Calu3 (cell line): Measurements from ENCODE around the gene ITFG2. TPM values are rescaled to one million over a fixed set of nuclear protein-coding genes. Genes with fewer than 3 reads are reported as not detected.

ENCODE experiments used
- BruUV-seq: library from RNA; stranded (reverse); fragments of 400-500 nt; replicated peaks from 2 replicates; lab custom pipeline; 2021; lab: Mats Ljungman, UMichigan
- CTCF ChIA-PET: fragments of 300-600 bp; sonication (Branson Sonifier 250); formaldehyde crosslinking; loops from one replicate; lab custom pipeline; 2022; ENCODE audit warnings: antibody characterized with exemption; lab: Charles Lee
- DNase-seq: peaks from one replicate; pipeline ENCODE4 v3.0.0; 2022
- H3K27ac Mint-ChIP-seq: one replicate; pipeline ENCODE4 v1.8.0; 2022; ENCODE audit warnings: mixed read lengths; ENCODE audit not compliant: unreplicated experiment
- H3K27me3 Mint-ChIP-seq: one replicate; pipeline ENCODE4 v1.8.0; 2022; ENCODE audit warnings: mixed read lengths; ENCODE audit not compliant: unreplicated experiment
- H3K36me3 Mint-ChIP-seq: one replicate; pipeline ENCODE4 v1.8.0; 2022; ENCODE audit warnings: mild to moderate bottlenecking, moderate library complexity, mixed read lengths; ENCODE audit not compliant: insufficient read depth, unreplicated experiment
- H3K4me1 Mint-ChIP-seq: one replicate; pipeline ENCODE4 v1.8.0; 2022; ENCODE audit warnings: mild to moderate bottlenecking, low read depth, mixed read lengths; ENCODE audit not compliant: unreplicated experiment
- H3K4me3 Mint-ChIP-seq: one replicate; pipeline ENCODE4 v1.8.0; 2022; ENCODE audit warnings: mild to moderate bottlenecking, low read depth, moderate library complexity, mixed read lengths; ENCODE audit not compliant: unreplicated experiment
- H3K9me3 Mint-ChIP-seq: one replicate; pipeline ENCODE4 v1.8.0; 2022; ENCODE audit warnings: low read depth, mixed read lengths; ENCODE audit not compliant: unreplicated experiment
- intact Hi-C: fragments of 100-400 bp; cut with micrococcal nuclease; formaldehyde crosslinking; loops from one replicate; pipeline ENCODE4 v1.10.0; 2022; ENCODE audit not compliant: unreplicated experiment
- total RNA-seq: library from RNA; stranded (reverse); gene quantifications from 2 replicates; pipeline ENCODE4 v1.2.3, GENCODE V29; 2022
- TF ChIP-seq, protein P1 (sequence below): fragments of 200-600 bp; IDR thresholded peaks from one replicate; pipeline ENCODE4 v1.8.0; 2022; ENCODE audit warnings: antibody characterized with exemption; ENCODE audit not compliant: unreplicated experiment

The ITFG2 gene
- total RNA-seq, 1 experiment from 2014 or later = 31.9 TPM

DNA sequence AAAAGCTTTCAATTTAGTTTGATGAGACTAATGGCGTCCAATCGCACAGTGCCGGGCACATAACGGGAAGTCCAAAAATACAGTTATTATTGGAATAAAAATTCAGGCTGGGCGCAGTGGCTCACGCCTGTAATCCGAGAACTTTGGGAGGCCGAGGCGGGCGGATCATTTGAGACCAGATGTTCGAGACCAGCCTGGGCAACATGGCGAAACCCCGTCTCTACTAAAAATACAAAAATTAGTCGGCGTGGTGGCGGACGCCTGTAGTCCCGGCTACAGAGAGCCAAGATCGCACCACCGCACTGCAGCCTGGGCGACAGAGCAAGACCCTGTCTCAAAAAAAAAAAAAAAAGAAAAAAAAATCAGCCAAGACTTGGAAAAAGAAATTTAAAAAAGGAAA is 18.9 kb upstream of the ITFG2 start:
- CTCF ChIA-PET = no interaction called here
- intact Hi-C loops = no loop called here
- DNase-seq = no peak
- Mint-ChIP-seq H3K36me3 (peaks cover 41% of the 10 kb centered on the region), H3K27me3 (peaks cover 37% of the 10 kb centered on the region), H3K4me3 (no peak overlapping the region), H3K27ac (no peak overlapping the region), H3K9me3 (no peaks in the 10 kb centered on the region), H3K4me1 (peaks cover 14% of the 10 kb centered on the region)
- TF ChIP-seq, protein P1, sequence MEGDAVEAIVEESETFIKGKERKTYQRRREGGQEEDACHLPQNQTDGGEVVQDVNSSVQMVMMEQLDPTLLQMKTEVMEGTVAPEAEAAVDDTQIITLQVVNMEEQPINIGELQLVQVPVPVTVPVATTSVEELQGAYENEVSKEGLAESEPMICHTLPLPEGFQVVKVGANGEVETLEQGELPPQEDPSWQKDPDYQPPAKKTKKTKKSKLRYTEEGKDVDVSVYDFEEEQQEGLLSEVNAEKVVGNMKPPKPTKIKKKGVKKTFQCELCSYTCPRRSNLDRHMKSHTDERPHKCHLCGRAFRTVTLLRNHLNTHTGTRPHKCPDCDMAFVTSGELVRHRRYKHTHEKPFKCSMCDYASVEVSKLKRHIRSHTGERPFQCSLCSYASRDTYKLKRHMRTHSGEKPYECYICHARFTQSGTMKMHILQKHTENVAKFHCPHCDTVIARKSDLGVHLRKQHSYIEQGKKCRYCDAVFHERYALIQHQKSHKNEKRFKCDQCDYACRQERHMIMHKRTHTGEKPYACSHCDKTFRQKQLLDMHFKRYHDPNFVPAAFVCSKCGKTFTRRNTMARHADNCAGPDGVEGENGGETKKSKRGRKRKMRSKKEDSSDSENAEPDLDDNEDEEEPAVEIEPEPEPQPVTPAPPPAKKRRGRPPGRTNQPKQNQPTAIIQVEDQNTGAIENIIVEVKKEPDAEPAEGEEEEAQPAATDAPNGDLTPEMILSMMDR = no peak
- no TSS peak for BruUV-seq

DNA sequence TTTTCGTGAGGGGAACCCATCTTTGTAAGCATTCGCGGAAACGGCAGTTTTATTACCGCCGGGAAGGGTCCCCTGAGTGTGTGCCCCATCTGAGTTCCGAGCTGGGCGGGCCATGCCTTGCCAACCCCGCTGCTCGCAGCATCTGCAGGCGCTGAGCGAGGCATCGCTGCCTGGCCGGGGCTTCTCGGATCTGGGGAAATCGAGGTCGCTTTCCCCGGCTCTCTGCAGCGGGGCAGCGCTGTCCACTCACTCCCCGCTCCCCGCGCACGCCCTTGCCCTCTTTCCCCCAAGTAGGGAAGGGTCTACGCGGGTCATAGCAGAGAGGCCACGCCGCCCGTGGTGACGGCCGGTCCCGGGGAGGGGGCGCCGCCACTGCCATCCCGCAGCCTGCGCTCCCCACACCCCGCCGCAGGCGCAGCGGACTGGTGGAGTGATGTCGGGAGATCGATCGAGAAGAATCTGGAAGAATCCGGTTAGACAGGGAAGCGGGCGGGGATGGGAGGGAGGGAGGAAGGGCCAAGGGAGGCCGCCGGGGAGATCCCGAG is 18.2 kb upstream of the ITFG2 start:
- Mint-ChIP-seq H3K4me3 (peak overlapping the region; percentile 71), H3K4me1 (peaks cover 14% of the 10 kb centered on the region), H3K36me3 (peaks cover 47% of the 10 kb centered on the region), H3K9me3 (no peaks in the 10 kb centered on the region), H3K27ac (no peak overlapping the region), H3K27me3 (peaks cover 32% of the 10 kb centered on the region)
- intact Hi-C loops = no loop called here
- DNase-seq = peak; percentile 10
- TSS peak; percentile 49 for BruUV-seq
- CTCF ChIA-PET = interaction anchor here (0.7 kb wide), 1 partner anchor 561 kb away, joined by 6 read pairs; no protein-coding TSS in a partner anchor
- TF ChIP-seq, protein P1 = no peak

DNA sequence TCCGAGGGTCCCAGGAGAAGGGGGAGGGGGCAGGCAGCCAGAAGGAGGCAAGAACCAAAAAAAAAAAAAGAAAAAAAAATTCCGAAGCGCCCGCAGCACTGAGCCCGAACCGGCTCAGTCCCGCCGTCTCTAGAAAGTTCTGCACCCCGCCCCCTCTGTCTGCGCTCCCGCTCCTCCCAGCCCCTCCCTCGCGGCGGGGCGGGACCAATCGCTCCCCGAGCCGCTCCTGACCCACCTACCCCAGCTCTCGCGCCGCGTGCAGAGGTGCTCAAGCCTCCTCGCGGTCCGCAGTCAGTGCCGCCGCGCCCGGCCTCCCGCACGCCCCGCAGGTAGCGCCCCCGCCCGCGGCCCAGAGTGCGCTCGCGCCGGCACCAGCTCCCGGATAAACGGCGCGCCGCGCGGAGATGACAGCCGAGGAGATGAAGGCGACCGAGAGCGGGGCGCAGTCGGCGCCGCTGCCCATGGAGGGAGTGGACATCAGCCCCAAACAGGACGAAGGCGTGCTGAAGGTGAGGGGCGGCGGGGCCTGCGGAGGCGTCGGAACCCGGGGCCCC is 17.7 kb upstream of the ITFG2 start, which contains the start of gene FKBP4:
Gene FKBP4 (plus strand): TSS at position 235 of the 554 bp plus-strand sequence. CDS start 170 bp downstream, at position 405.
- peak; percentile 89 for DNase-seq
- intact Hi-C loops = no loop called here
- Mint-ChIP-seq H3K27me3 (peaks cover 27% of the 10 kb centered on the region), H3K36me3 (peaks cover 52% of the 10 kb centered on the region), H3K9me3 (no peaks in the 10 kb centered on the region), H3K4me3 (peak within 1 kb of the TSS; percentile 93), H3K27ac (no peak within 1 kb of the TSS), H3K4me1 (peaks cover 14% of the 10 kb centered on the region)
- CTCF ChIA-PET = interaction anchor here (0.7 kb wide), 1 partner anchor 562 kb away, joined by 6 read pairs; no protein-coding TSS in a partner anchor
- TF ChIP-seq, protein P1 = no peak
- no TSS peak for BruUV-seq

DNA sequence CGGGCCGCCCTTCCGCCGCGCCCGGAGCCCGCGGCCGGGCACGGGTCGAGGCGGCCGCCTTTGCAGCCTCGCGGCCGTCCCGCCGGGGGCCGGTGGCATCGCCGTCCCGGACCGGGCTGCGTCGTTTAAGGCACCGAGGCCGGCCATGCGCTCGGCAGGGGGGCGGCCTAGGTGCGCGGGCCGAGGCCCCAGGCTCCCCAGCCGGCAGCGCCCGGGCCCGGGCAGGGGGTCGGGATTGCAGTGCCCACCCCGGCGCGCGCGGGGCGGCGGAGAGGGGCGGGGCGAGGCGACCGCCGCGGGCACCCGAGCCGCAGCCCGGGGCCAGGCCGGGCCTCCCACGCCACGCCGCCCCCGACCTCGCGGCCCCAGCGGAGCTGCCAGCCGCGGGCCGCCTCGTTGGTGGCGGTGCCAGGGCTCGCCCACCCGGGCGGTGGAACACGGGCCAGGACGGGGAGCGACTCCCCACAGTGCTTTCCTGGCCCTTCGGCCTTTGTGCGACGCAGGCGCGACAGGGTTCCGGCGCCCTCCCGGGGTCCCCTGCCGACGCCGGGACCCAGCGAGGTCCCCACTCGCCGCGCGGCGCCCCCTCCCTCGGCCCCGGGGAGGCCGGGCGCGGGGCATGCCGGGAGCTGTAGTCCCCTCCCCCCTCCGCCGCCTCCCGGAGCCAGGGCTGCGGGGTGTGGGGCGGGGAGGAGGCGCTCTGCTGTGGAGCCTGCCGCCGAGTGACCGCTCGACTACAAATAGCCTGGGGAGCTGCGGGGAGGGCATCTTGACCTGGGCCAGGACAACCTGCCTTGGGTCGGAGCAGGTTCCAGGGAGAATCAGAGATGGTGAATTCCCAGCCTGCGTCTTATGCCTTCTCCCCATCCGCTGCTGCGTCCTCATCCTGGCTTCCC is 16.9 kb upstream of the ITFG2 start:
- Mint-ChIP-seq H3K36me3 (peaks cover 58% of the 10 kb centered on the region), H3K27me3 (peaks cover 19% of the 10 kb centered on the region), H3K4me3 (peak overlapping the region; percentile 93), H3K4me1 (peaks cover 16% of the 10 kb centered on the region), H3K27ac (peak overlapping the region; percentile 87), H3K9me3 (no peaks in the 10 kb centered on the region)
- CTCF ChIA-PET = interaction anchor here (0.6 to 1.2 kb wide), 4 partner anchors 11 to 562 kb away, joined by 3 to 6 read pairs (median 4); no protein-coding TSS in a partner anchor
- no TSS peak for BruUV-seq
- intact Hi-C loops = no loop called here
- DNase-seq = peak; percentile 83
- TF ChIP-seq, protein P1 = no peak
